ENCODE measurements around the gene TNNT2.

GRCh38 chr1:201355471-201355870 lies 22.0 kb downstream of the TNNT2 start:
- TF ChIP-seq CTCF (conservative IDR thresholded peaks at IDR 0.05; ENCODE audit: low read depth, low read length) (no peak), EZH2 (IDR thresholded peaks at IDR 0.05; ENCODE audit: borderline replicate concordance, low read depth, low read length, poor library complexity, severe bottlenecking) (no peak)

Data from A673 (cell line).